OCI-LY1 (cell line): ENCODE results near the gene DNAJB11.

Experiments
- H2AFZ ChIP-seq: fragments of 200-600 bp; sonication (generic), shearing (Covaris generic); 2 replicates; pipeline ENCODE4 v1.6.0; 2014; ENCODE audit warnings: antibody characterized with exemption, mild to moderate bottlenecking, low read length
- H3F3A ChIP-seq: fragments of 200-600 bp; sonication (generic), shearing (Covaris generic); 2 replicates; pipeline ENCODE4 v1.6.0; 2014; ENCODE audit warnings: mild to moderate bottlenecking, antibody characterized with exemption, low read length, moderate library complexity; ENCODE audit not compliant: insufficient read depth
- H3K27ac ChIP-seq: fragments of 200-600 bp; sonication (generic); 2 replicates; pipeline ENCODE4 v1.5.1; 2014; ENCODE audit warnings: low read length, mixed run types, mild to moderate bottlenecking, low read depth; ENCODE audit not compliant: poor library complexity, severe bottlenecking
- H3K27me3 ChIP-seq: fragments of 200-600 bp; sonication (generic); 2 replicates; pipeline ENCODE4 v1.6.0; 2014; ENCODE audit warnings: antibody characterized with exemption, mild to moderate bottlenecking, low read length, moderate library complexity; ENCODE audit not compliant: insufficient read depth
- H3K36me3 ChIP-seq: fragments of 200-600 bp; sonication (generic); 2 replicates; pipeline ENCODE4 v1.6.1; 2014; ENCODE audit warnings: mild to moderate bottlenecking, antibody characterized with exemption, low read length, moderate library complexity, mixed read lengths; ENCODE audit not compliant: insufficient read depth
- H3K4me1 ChIP-seq: fragments of 200-600 bp; sonication (generic); 2 replicates; pipeline ENCODE4 v1.5.1; 2014; ENCODE audit warnings: mild to moderate bottlenecking, low read length, moderate library complexity; ENCODE audit not compliant: insufficient read depth, severe bottlenecking
- H3K4me2 ChIP-seq: fragments of 200-600 bp; sonication (generic), shearing (Covaris generic); 2 replicates; pipeline ENCODE4 v1.6.1; 2014; ENCODE audit warnings: low read length
- H3K4me3 ChIP-seq: fragments of 200-600 bp; sonication (generic); 2 replicates; pipeline ENCODE4 v1.5.1; 2014; ENCODE audit warnings: low read length, low read depth, mild to moderate bottlenecking, mixed read lengths; ENCODE audit not compliant: poor library complexity, severe bottlenecking
- H3K79me2 ChIP-seq: fragments of 200-600 bp; shearing (Covaris generic); 2 replicates; pipeline ENCODE4 v1.6.1; 2016; ENCODE audit warnings: mixed run types, low read length, mixed read lengths; ENCODE audit not compliant: insufficient read depth
- H3K9ac ChIP-seq: fragments of 200-600 bp; sonication (generic), shearing (Covaris generic); 2 replicates; pipeline ENCODE4 v1.6.1; 2014; ENCODE audit warnings: mild to moderate bottlenecking, low read length, mixed read lengths
- H3K9me2 ChIP-seq: fragments of 200-600 bp; sonication (generic), shearing (Covaris generic); 2 replicates; pipeline ENCODE4 v1.6.1; 2014; ENCODE audit warnings: low read depth, mild to moderate bottlenecking, low read length, mixed read lengths
- H3K9me3 ChIP-seq: fragments of 200-600 bp; shearing (Covaris generic); 2 replicates; pipeline ENCODE4 v1.6.1; 2014; ENCODE audit warnings: low read length, mixed read lengths
- H4K20me1 ChIP-seq: fragments of 200-600 bp; sonication (generic), shearing (Covaris generic); 2 replicates; pipeline ENCODE4 v1.6.0; 2016; ENCODE audit warnings: mild to moderate bottlenecking, low read length; ENCODE audit not compliant: insufficient read depth
- CTCF ChIP-seq: fragments of 200-600 bp; sonication (generic), shearing (Covaris generic); IDR thresholded peaks from 2 replicates; pipeline ENCODE4 v1.5.1; 2017; ENCODE audit warnings: mild to moderate bottlenecking, antibody characterized with exemption, low read length, moderate library complexity, mixed read lengths
- EZH2 ChIP-seq: fragments of 200-600 bp; sonication (generic), shearing (Covaris generic); IDR thresholded peaks from 2 replicates; pipeline ENCODE4 v1.8.0; 2017; ENCODE audit warnings: borderline replicate concordance, mixed run types, mild to moderate bottlenecking, antibody characterized with exemption, low read length, moderate library complexity, mixed read lengths

DNAJB11 gene

GRCh38 chr3:186627852-186628414 is 57.4 kb downstream of the DNAJB11 start:
- Histone ChIP-seq H3K4me2 (no peak overlapping the region), H3K4me1 (no peaks in the 10 kb centered on the region), H3K9me2 (no peaks in the 10 kb centered on the region), H3K9me3 (no peaks in the 10 kb centered on the region), H3K79me2 (no peaks in the 10 kb centered on the region), H3K4me3 (no peak overlapping the region), H4K20me1 (no peaks in the 10 kb centered on the region), H2AFZ (no peak overlapping the region), H3F3A (no peaks in the 10 kb centered on the region), H3K36me3 (no peaks in the 10 kb centered on the region), H3K9ac (no peak overlapping the region), H3K27me3 (no peaks in the 10 kb centered on the region), H3K27ac (no peak overlapping the region)
- TF ChIP-seq EZH2 (no peak), CTCF (no peak)

GRCh38 chr3:186628756-186629155 is 58.2 kb downstream of the DNAJB11 start:
- Histone ChIP-seq H3K27me3 (no peaks in the 10 kb centered on the region), H3K9ac (no peak overlapping the region), H3K9me2 (no peaks in the 10 kb centered on the region), H3K27ac (no peak overlapping the region), H2AFZ (no peak overlapping the region), H3K36me3 (no peaks in the 10 kb centered on the region), H3K4me1 (no peaks in the 10 kb centered on the region), H3K9me3 (no peaks in the 10 kb centered on the region), H3K4me2 (no peak overlapping the region), H3F3A (no peaks in the 10 kb centered on the region), H4K20me1 (no peaks in the 10 kb centered on the region), H3K4me3 (no peak overlapping the region), H3K79me2 (no peaks in the 10 kb centered on the region)
- TF ChIP-seq EZH2 (no peak), CTCF (no peak)

- no peaks in the 10 kb centered on the region for H3F3A ChIP-seq
- no peaks in the 10 kb centered on the region for H4K20me1 ChIP-seq
- H3K36me3 ChIP-seq: no peaks in the 10 kb centered on the region
- TF ChIP-seq EZH2: no peak
- no peak for TF ChIP-seq CTCF
- H3K9me2 ChIP-seq: no peaks in the 10 kb centered on the region
- H3K27me3 ChIP-seq: no peaks in the 10 kb centered on the region
- H3K4me1 ChIP-seq: no peaks in the 10 kb centered on the region
- no peaks in the 10 kb centered on the region for H3K79me2 ChIP-seq
- H2AFZ ChIP-seq: no peak overlapping the region
- H3K4me2 ChIP-seq: no peak overlapping the region
- no peak overlapping the region for H3K9ac ChIP-seq
- H3K4me3 ChIP-seq: no peak overlapping the region
- H3K27ac ChIP-seq: no peak overlapping the region
- H3K9me3 ChIP-seq: no peaks in the 10 kb centered on the region
These were observed 60.6 kb downstream of the DNAJB11 start for GRCh38 chr3:186630950-186631641.
